HUES64 (cell line): ENCODE data around the gene NKAIN2.

Source experiments
- H3K27ac ChIP-seq: 2 replicates; pipeline ENCODE4 v1.7.0; 2013; ENCODE audit warnings: low read depth, low read length, inconsistent platforms
- H3K27me3 ChIP-seq: 2 replicates; pipeline ENCODE4 v1.6.1; 2013; ENCODE audit warnings: mild to moderate bottlenecking, low read length; ENCODE audit not compliant: insufficient read depth
- H3K36me3 ChIP-seq: 2 replicates; pipeline ENCODE4 v1.6.1; 2013; ENCODE audit warnings: mild to moderate bottlenecking, low read length; ENCODE audit not compliant: insufficient read depth
- H3K4me1 ChIP-seq: 2 replicates; pipeline ENCODE4 v1.6.1; 2013; ENCODE audit warnings: mild to moderate bottlenecking, low read length, moderate library complexity; ENCODE audit not compliant: insufficient read depth
- H3K4me3 ChIP-seq: 2 replicates; pipeline ENCODE4 v1.5.1; 2013; ENCODE audit warnings: mild to moderate bottlenecking, low read length, moderate library complexity
- H3K9ac ChIP-seq: 2 replicates; pipeline ENCODE4 v1.6.1; 2013; ENCODE audit warnings: mild to moderate bottlenecking, low read depth, low read length
- H3K9me3 ChIP-seq: 2 replicates; pipeline ENCODE4 v1.6.1; 2013; ENCODE audit warnings: low read depth, low read length; ENCODE audit not compliant: insufficient read depth
- WGBS: fragments of 150-250, 120-280 bp; methylation state at CpG from one replicate; pipeline ENCODE4 v1.1.7; 2013; ENCODE audit warnings: missing lambda C conversion rate; 5-methylcytosine and 5-hydroxymethylcytosine counted together

Gene NKAIN2

GRCh38 chr6:124872361-124873065, 1068.8 kb downstream of the NKAIN2 start:
- Histone ChIP-seq H3K9ac (no peak overlapping the region), H3K4me1 (0 out of 2 replicates have a peak, but pooled peaks cover 2% of the 10 kb centered on the region), H3K27me3 (no peaks in the 10 kb centered on the region), H3K4me3 (no peak overlapping the region), H3K9me3 (no peaks in the 10 kb centered on the region), H3K36me3 (no peaks in the 10 kb centered on the region), H3K27ac (no peak overlapping the region)
- 75% methylated on average over 2 of the region's 4 CpGs for WGBS

GRCh38 chr6:124873066-124873410, 1069.4 kb downstream of the NKAIN2 start:
- H3K36me3 ChIP-seq, result no peaks in the 10 kb centered on the region
- 88% methylated on average over 3 of the region's 3 CpGs for WGBS

More at GRCh38 chr6:124873066-124873410, 1069.4 kb downstream of the NKAIN2 start:
- Histone ChIP-seq H3K9ac (no peak overlapping the region), H3K27ac (no peak overlapping the region), H3K4me1 (0 out of 2 replicates have a peak, but pooled peaks cover 2% of the 10 kb centered on the region), H3K27me3 (no peaks in the 10 kb centered on the region), H3K9me3 (no peaks in the 10 kb centered on the region), H3K4me3 (no peak overlapping the region)
